Ovary (tissue), 3 donors: ENCODE results near the gene QTRT2.

Experiments used
- EP300 ChIP-seq: sonication (generic); formaldehyde crosslinking; IDR thresholded peaks from one replicate; pipeline ENCODE4 v1.6.1; 2017; ENCODE audit warnings: antibody characterized with exemption
- POLR2A ChIP-seq: fragments of 450-650 bp; IDR thresholded peaks from one replicate; pipeline ENCODE4 v1.6.1; 2017; ENCODE audit warnings: antibody characterized with exemption, mild to moderate bottlenecking, moderate library complexity
- TF ChIP-seq, protein P1 (sequence below), 3 donors: fragments of 450-650 bp in 2 of 3; fragments of 200-600 bp in 1 of 3; IDR thresholded peaks; one replicate each; pipeline versions ENCODE4 v1.5.1 to v1.8.0; 2016 to 2022; ENCODE audit warnings: antibody characterized with exemption in 3 of 3, mild to moderate bottlenecking in 1 of 3
- donor health status: DM: no; HTN: no; CAD: no.

DNA sequence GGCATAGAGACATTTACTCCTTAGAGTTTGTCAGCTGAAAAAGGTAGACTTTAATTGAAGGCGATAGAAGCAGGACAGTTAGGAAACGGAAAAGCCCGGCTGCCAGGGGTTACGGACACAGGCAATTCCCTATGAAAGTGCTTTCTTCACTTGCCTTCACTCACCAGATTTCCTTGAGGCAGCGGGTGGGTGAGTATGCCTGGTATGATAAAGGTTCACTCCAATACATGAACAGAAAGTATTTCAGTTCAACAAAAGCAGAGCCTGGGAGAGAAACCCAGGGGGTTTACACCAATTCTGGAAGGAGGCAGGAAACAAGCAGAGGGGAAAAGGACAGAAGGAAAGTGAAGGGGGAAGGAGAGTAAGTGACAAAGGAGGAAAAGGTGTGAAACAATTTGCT, 53.9 kb downstream of the QTRT2 start:
- TF ChIP-seq, protein P1, sequence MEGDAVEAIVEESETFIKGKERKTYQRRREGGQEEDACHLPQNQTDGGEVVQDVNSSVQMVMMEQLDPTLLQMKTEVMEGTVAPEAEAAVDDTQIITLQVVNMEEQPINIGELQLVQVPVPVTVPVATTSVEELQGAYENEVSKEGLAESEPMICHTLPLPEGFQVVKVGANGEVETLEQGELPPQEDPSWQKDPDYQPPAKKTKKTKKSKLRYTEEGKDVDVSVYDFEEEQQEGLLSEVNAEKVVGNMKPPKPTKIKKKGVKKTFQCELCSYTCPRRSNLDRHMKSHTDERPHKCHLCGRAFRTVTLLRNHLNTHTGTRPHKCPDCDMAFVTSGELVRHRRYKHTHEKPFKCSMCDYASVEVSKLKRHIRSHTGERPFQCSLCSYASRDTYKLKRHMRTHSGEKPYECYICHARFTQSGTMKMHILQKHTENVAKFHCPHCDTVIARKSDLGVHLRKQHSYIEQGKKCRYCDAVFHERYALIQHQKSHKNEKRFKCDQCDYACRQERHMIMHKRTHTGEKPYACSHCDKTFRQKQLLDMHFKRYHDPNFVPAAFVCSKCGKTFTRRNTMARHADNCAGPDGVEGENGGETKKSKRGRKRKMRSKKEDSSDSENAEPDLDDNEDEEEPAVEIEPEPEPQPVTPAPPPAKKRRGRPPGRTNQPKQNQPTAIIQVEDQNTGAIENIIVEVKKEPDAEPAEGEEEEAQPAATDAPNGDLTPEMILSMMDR (IDR thresholded peaks at IDR 0.05), result no peak
- TF ChIP-seq POLR2A, result no peak
- no peak for TF ChIP-seq EP300
